NB4 (cell line): Measurements from ENCODE around the gene FOLR2.

Experiments used
- CTCF ChIP-seq: IDR thresholded peaks from one replicate; pipeline ENCODE4 v1.5.1; 2012; ENCODE audit warnings: low read depth, low read length
- MYC ChIP-seq: IDR thresholded peaks from 2 replicates; pipeline ENCODE4 v1.6.1; 2011; ENCODE audit warnings: low read depth, low read length

DNA sequence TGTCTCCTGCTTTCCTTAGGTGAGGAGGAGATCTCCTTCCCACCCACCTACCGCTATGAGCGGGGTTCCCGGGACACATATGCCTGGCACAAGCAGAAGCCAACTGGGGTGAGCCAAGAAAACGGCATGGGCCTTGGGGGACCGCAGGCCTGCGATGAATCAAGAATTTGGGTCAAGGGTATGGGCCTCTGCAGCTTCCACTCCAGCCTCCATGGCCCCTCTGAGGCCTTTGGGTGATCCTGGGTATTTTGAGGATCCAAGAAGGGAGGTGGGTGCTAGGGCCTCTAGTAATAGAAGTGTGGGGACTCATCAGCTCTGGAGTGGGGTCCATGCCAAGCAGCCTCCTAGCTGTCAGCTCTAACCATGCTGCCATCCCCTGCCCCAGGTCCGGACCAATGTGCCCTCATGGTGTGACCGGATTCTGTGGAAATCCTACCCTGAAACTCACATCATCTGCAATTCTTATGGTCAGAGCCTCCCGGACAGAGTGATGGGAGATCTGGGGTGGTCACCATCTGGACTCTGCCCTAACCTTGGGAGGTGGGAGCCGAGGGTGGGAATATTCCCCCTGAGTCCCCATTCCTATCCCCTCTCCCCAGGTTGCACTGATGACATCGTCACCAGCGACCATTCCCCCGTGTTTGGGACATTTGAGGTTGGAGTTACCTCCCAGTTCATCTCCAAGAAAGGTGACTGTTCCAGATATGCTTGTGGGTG is 16.6 kb downstream of the FOLR2 start:
- no peak for TF ChIP-seq CTCF
- TF ChIP-seq MYC = no peak
